GM23248 (cell line): ENCODE measurements around the gene MSRB3. TPM values are rescaled to one million over a fixed set of nuclear protein-coding genes. Genes with fewer than 3 reads are reported as not detected.

Experiments used
- DNase-seq: peaks from one replicate; pipeline ENCODE4 v3.0.0-alpha.2; 2015
- H2AFZ ChIP-seq: fragments of 200-600 bp; sonication (generic); 2 replicates; pipeline ENCODE4 v1.6.1; 2016; ENCODE audit warnings: antibody characterized with exemption
- H3F3A ChIP-seq: fragments of 200-600 bp; sonication (generic); 2 replicates; pipeline ENCODE4 v1.6.1; 2016; ENCODE audit warnings: mild to moderate bottlenecking, antibody characterized with exemption, mixed run types; ENCODE audit not compliant: insufficient read depth
- H3K27ac ChIP-seq: fragments of 200-600 bp; sonication (generic); 2 replicates; pipeline ENCODE4 v1.5.1; 2016; ENCODE audit warnings: mild to moderate bottlenecking
- H3K27me3 ChIP-seq: fragments of 200-600 bp; sonication (generic); replicated peaks from 2 replicates; pipeline ENCODE4 v1.6.1; 2016; ENCODE audit warnings: mild to moderate bottlenecking; ENCODE audit not compliant: insufficient read depth
- H3K36me3 ChIP-seq: fragments of 200-600 bp; sonication (generic); 2 replicates; pipeline ENCODE4 v1.6.1; 2016; ENCODE audit warnings: low read depth, mild to moderate bottlenecking
- H3K4me1 ChIP-seq: fragments of 200-600 bp; sonication (generic); 2 replicates; pipeline ENCODE4 v1.6.1; 2016; ENCODE audit warnings: mild to moderate bottlenecking; ENCODE audit not compliant: insufficient read depth
- H3K4me2 ChIP-seq: fragments of 200-600 bp; sonication (generic); one replicate; pipeline ENCODE4 v1.6.1; 2016; ENCODE audit warnings: mild to moderate bottlenecking; ENCODE audit not compliant: unreplicated experiment
- H3K4me3 ChIP-seq: fragments of 200-600 bp; sonication (generic); 2 replicates; pipeline ENCODE4 v1.5.1; 2016; ENCODE audit warnings: mild to moderate bottlenecking
- H3K79me2 ChIP-seq: fragments of 200-600 bp; sonication (generic); 2 replicates; pipeline ENCODE4 v1.6.1; 2016; ENCODE audit warnings: mild to moderate bottlenecking; ENCODE audit not compliant: insufficient read depth
- H3K9ac ChIP-seq: fragments of 200-600 bp; sonication (generic); 2 replicates; pipeline ENCODE4 v1.6.1; 2016; ENCODE audit warnings: mild to moderate bottlenecking
- H3K9me2 ChIP-seq: fragments of 200-600 bp; sonication (generic); 2 replicates; pipeline ENCODE4 v1.6.1; 2016; ENCODE audit warnings: mixed run types, mild to moderate bottlenecking, moderate library complexity; ENCODE audit not compliant: insufficient read depth
- H3K9me3 ChIP-seq: fragments of 200-600 bp; sonication (generic); one replicate; pipeline ENCODE4 v1.6.1; 2017; ENCODE audit warnings: low read depth
- H4K20me1 ChIP-seq: fragments of 200-600 bp; sonication (generic); 2 replicates; pipeline ENCODE4 v1.6.0; 2016; ENCODE audit not compliant: insufficient read depth
- EZH2 ChIP-seq: fragments of 200-600 bp; sonication (generic); IDR thresholded peaks from 2 replicates; pipeline ENCODE4 v1.6.1; 2018; ENCODE audit warnings: antibody characterized with exemption, mild to moderate bottlenecking; ENCODE audit not compliant: insufficient read depth, poor library complexity, severe bottlenecking
- EZH2phosphoT487 ChIP-seq: fragments of 200-600 bp; sonication (generic); IDR thresholded peaks from 2 replicates; pipeline ENCODE4 v1.6.1; 2018; ENCODE audit warnings: antibody characterized with exemption, moderate library complexity, mild to moderate bottlenecking, low read depth; ENCODE audit not compliant: insufficient read depth
- WGBS, 2 experiments: methylation state at CpG; one replicate each; pipeline ENCODE4 v1.1.6; 2015 to 2017; ENCODE audit warnings: low lambda C conversion rate in 2 of 2, low coverage in 1 of 2; ENCODE audit errors: missing lambda C conversion rate in 2 of 2; 5-methylcytosine and 5-hydroxymethylcytosine counted together
- in situ Hi-C: fragments of 300-500 bp; cut with MboI; formaldehyde crosslinking; loops from 2 replicates; pipeline ENCODE4 v1.15.0; 2020
- polyA plus RNA-seq: library from polyadenylated mRNA; unstranded; fragments of >200 nt; fragmentation: Nextera tagmentation; extraction: Ambion mirVana; gene quantifications from 2 replicates; pipeline ENCODE4 v1.2.1, GENCODE V29; 2016
- total RNA-seq: library from RNA; depleted of rRNA; stranded (reverse); fragments of >200 nt; shearing (Covaris generic); gene quantifications from 2 replicates; pipeline ENCODE4 v1.2.3, GENCODE V29; 2014

The MSRB3 gene
- total and polyA plus RNA-seq, 2 experiments from 2014 or later, result 74.1 to 158 TPM

DNA sequence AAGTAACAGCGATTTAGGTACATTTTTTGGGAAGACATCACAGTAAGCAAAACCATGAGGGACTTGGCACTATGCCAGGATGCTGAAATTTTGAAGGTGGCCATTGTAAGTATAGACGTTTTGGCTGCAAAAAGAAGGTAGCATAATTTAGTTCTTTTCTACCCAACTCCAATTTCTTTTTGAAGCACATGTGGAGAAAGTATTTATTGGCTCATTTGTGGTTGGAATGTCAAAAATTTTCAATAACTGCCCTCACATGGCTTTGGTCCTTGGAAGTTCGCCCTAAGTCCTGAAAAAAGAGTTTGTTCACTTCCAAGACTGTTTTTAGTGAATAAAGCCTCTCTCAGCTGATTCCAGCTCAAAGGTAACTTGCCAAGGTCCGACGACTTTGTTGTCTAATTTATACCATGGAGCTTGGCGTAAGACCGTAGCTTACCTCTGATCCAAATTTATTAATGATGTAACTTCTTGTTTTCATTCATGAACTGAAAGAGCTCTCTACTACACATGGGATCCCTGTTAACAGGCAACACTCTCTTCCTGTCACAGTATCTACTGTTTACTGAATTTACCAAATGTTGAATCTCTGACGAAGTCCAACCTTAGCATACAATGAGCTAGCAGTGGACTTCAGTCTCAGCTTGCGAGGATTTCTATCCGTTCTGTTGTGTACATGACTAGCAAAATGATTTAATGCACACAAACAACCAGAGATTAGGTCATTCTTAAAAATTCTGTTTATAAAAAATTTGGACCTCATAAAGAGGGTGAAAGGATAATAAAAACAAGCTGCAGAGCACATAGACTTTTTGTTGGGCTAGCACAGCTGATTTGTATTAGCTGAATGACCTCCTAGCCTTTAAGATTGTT is 49.0 kb downstream of the MSRB3 start:
- H3K9ac ChIP-seq, result peak overlapping the region; percentile 5; the same call in 1 of the 2 replicates

DNA sequence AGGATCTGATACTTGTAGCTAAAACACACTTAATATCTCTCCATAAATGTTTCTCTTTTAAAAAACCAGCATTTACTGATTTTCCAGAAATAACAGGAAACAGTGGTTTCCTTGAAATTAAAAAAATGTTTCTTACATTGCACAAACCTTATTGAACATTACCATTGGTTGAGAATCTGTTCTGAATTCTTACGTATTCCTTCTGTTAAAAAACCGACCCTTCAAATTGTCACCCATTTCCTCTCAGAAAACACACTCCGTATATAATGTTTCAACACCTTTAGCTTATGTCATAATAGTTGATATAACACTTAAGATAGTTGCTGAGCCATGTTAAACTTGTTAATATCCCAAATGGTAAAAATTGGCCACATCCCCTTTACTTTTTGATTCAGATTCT is 51.2 kb downstream of the MSRB3 start:
- Histone ChIP-seq H2AFZ (no peak overlapping the region), H3K9ac (no peak overlapping the region), H3K36me3 (peaks cover 29% of the 10 kb centered on the region), H3K27ac (no peak overlapping the region), H3K79me2 (no peaks in the 10 kb centered on the region; the same call in 1 of the 2 replicates), H3K9me2 (no peaks in the 10 kb centered on the region), H3K9me3 (no peaks in the 10 kb centered on the region), H3K4me3 (no peak overlapping the region), H3K4me2 (no peak overlapping the region), H3K4me1 (peaks cover 24% of the 10 kb centered on the region), H3F3A (peaks cover 39% of the 10 kb centered on the region), H3K27me3 (no peaks in the 10 kb centered on the region), H4K20me1 (0 out of 2 replicates have a peak, but pooled peaks cover 4% of the 10 kb centered on the region)
- DNase-seq, result no peak
- TF ChIP-seq EZH2phosphoT487, result no peak
- no peak for TF ChIP-seq EZH2
- 96 to 100% methylated on average over 3 of the region's 3 CpGs for WGBS, 2 experiments
- in situ Hi-C loops, result no loop called here

More for the DNA sequence above, 49.0 kb downstream of the MSRB3 start:
- 25 to 28% methylated on average over 10 of the region's 10 CpGs for WGBS, 2 experiments
- H2AFZ ChIP-seq, result peak overlapping the region; percentile 12; the same call in 1 of the 2 replicates
- in situ Hi-C loops, result no loop called here
- H3K79me2 ChIP-seq, result peaks cover 11% of the 10 kb centered on the region; the same call in 1 of the 2 replicates
- peaks cover 22% of the 10 kb centered on the region for H3K36me3 ChIP-seq
- H4K20me1 ChIP-seq, result 0 out of 2 replicates have a peak, but pooled peaks cover 4% of the 10 kb centered on the region
- peaks cover 26% of the 10 kb centered on the region for H3K4me1 ChIP-seq
- peaks cover 40% of the 10 kb centered on the region for H3F3A ChIP-seq
- TF ChIP-seq EZH2phosphoT487, result no peak
- H3K27me3 ChIP-seq, result no peaks in the 10 kb centered on the region
- no peaks in the 10 kb centered on the region for H3K9me2 ChIP-seq
- peak overlapping the region; percentile 64 for H3K4me2 ChIP-seq
- H3K27ac ChIP-seq, result peak overlapping the region; percentile 44
- peak; percentile 56 for DNase-seq
- peak overlapping the region; percentile 14; the same call in 1 of the 2 replicates for H3K4me3 ChIP-seq
- H3K9me3 ChIP-seq, result no peaks in the 10 kb centered on the region

DNA sequence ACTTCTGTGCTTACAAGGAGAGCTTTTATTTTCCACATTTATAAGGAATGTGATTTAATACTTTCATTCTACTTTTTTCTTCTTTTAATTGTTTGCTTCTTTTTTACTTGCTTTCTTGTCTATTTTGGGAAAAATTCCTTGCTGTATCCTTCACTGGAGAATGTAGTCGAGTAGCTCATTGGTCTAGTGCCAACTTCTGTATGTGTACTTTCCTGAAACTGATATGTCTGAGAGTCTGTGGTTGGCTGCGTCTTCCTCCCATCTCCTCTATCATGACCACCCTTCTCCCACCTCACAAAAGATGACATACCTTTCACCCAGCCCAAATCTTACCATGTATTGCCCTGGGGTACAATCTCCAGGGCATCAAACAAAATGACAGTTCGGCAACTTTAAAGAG is 51.8 kb downstream of the MSRB3 start:
- peaks cover 45% of the 10 kb centered on the region for H3F3A ChIP-seq
- H3K27ac ChIP-seq, result no peak overlapping the region
- H4K20me1 ChIP-seq, result 0 out of 2 replicates have a peak, but pooled peaks cover 4% of the 10 kb centered on the region
- H3K27me3 ChIP-seq, result no peaks in the 10 kb centered on the region
- 81 to 88% methylated on average over 3 of the region's 3 CpGs for WGBS, 2 experiments
- H3K9me2 ChIP-seq, result no peaks in the 10 kb centered on the region
- H3K9ac ChIP-seq, result no peak overlapping the region
- H3K4me1 ChIP-seq, result peaks cover 30% of the 10 kb centered on the region
- no peak overlapping the region for H3K4me2 ChIP-seq
- H2AFZ ChIP-seq, result no peak overlapping the region
- in situ Hi-C loops, result no loop called here
- H3K36me3 ChIP-seq, result peaks cover 29% of the 10 kb centered on the region
- H3K4me3 ChIP-seq, result no peak overlapping the region
- no peaks in the 10 kb centered on the region; the same call in 1 of the 2 replicates for H3K79me2 ChIP-seq
- no peak for DNase-seq
- no peaks in the 10 kb centered on the region for H3K9me3 ChIP-seq
- no peak for TF ChIP-seq EZH2phosphoT487
- TF ChIP-seq EZH2, result no peak

DNA sequence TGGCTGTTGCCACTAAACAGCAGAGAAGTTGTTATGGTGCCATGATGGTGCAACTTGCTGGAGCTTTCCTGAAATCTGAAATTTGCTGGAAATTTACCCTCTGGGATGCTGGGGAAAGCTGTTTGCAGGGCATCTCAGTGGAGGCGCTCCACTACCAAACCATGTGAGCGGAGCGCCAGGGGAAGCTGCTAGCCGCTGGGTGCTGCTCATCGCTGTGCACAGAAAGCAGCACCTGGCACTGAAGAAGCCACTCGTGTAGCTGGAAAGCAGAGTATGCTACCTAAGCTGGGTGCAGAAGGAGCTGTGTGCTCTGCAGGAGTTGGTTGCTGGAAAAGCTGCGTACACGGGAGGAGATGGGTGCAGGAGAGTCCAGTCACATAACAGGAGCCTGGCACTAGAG is 53.0 kb downstream of the MSRB3 start:
- Histone ChIP-seq H3K9ac (no peak overlapping the region), H3K36me3 (peaks cover 37% of the 10 kb centered on the region), H4K20me1 (0 out of 2 replicates have a peak, but pooled peaks cover 4% of the 10 kb centered on the region), H3K4me1 (peaks cover 36% of the 10 kb centered on the region), H3K9me3 (no peaks in the 10 kb centered on the region), H2AFZ (no peak overlapping the region), H3K4me2 (no peak overlapping the region), H3K27me3 (no peaks in the 10 kb centered on the region), H3K4me3 (no peak overlapping the region), H3F3A (peaks cover 41% of the 10 kb centered on the region), H3K9me2 (no peaks in the 10 kb centered on the region), H3K27ac (no peak overlapping the region), H3K79me2 (no peaks in the 10 kb centered on the region; the same call in 1 of the 2 replicates)
- in situ Hi-C loops, result no loop called here
- TF ChIP-seq EZH2 (no peak), EZH2phosphoT487 (no peak)
- no peak for DNase-seq
- 94 to 100% methylated on average over 8 of the region's 8 CpGs for WGBS, 2 experiments
